HG03066 (cell line): Measurements from ENCODE around the gene KHK.

Source experiments
- ATAC-seq: cut with Tn5 transposase; IDR thresholded peaks from one replicate; pipeline ENCODE4 v1.9.1; 2021; ENCODE audit warnings: low read depth; ENCODE audit not compliant: unreplicated experiment

Gene KHK

DNA sequence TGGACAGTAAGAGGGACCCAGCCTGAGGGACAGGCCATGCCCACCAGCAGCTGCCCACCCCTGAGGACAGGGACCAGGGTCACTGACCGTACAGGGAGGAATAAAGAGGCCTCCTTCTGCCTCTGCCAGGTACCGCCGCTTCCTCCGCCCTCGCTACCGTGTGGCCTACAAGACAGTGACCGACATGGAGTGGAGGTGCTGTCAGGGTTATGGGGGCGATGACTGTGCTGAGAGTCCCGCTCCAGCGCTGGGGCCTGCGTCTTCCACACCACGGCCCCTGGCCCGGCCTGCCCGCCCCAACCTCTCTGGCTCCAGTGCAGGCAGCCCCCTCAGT lies 6.0 kb upstream of the KHK start:
- ATAC-seq, result no peak

DNA sequence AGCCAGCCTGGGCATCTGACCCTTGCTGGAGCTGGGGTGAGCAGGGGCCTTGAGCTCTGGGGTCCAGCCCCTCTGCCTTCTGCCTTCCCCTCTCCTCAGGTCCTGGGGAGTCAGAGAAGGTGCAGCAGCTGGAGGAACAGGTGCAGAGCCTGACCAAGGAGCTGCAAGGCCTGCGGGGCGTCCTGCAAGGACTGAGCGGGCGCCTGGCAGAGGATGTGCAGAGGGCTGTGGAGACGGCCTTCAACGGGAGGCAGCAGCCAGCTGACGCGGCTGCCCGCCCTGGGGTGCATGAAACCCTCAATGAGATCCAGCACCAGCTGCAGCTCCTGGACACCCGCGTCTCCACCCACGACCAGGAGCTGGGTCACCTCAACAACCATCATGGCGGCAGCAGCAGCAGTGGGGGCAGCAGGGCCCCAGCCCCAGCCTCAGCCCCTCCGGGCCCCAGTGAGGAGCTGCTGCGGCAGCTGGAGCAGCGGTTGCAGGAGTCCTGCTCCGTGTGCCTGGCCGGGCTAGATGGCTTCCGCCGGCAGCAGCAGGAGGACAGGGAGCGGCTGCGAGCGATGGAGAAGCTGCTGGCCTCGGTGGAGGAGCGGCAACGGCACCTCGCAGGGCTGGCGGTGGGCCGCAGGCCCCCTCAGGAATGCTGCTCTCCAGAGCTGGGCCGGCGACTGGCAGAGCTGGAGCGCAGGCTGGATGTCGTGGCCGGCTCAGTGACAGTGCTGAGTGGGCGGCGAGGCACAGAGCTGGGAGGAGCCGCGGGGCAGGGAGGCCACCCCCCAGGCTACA lies 4.4 kb upstream of the KHK start:
- no peak for ATAC-seq

DNA sequence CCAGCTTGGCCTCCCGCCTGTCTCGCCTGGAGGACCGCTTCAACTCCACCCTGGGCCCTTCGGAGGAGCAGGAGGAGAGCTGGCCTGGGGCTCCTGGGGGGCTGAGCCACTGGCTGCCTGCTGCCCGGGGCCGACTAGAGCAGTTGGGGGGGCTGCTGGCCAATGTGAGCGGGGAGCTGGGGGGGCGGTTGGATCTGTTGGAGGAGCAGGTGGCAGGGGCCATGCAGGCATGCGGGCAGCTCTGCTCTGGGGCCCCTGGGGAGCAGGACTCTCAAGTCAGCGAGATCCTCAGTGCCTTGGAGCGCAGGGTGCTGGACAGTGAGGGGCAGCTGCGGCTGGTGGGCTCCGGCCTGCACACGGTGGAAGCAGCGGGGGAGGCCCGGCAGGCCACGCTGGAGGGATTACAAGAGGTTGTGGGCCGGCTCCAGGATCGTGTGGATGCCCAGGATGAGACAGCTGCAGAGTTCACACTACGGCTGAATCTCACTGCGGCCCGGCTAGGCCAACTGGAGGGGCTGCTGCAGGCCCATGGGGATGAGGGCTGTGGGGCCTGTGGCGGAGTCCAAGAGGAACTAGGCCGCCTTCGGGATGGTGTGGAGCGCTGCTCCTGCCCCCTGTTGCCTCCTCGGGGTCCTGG lies 3.7 kb upstream of the KHK start:
- ATAC-seq, result no peak

DNA sequence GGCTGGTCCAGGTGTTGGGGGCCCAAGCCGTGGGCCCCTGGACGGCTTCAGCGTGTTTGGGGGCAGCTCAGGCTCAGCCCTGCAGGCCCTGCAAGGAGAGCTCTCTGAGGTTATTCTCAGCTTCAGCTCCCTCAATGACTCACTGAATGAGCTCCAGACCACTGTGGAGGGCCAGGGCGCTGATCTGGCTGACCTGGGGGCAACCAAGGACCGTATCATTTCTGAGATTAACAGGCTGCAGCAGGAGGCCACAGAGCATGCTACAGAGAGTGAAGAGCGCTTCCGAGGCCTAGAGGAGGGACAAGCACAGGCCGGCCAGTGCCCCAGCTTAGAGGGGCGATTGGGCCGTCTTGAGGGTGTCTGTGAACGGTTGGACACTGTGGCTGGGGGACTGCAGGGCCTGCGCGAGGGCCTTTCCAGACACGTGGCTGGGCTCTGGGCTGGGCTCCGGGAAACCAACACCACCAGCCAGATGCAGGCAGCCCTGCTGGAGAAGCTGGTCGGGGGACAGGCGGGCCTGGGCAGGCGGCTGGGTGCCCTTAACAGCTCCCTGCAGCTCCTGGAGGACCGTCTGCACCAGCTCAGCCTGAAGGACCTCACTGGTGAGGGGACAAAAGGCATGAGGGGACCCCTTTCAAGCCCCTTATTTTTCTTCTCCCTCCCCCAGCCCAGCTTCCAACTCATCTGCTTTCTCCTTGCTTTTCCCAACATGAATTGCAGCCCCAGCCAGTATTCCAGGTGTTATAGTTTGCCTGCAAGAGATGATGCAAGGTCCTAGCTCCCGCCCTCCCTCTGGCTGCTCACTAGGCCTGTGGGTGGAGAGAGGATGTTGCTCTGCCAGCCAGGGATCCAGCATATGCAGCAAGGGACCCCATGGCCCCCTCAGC lies 2.9 kb upstream of the KHK start:
- no peak for ATAC-seq

DNA sequence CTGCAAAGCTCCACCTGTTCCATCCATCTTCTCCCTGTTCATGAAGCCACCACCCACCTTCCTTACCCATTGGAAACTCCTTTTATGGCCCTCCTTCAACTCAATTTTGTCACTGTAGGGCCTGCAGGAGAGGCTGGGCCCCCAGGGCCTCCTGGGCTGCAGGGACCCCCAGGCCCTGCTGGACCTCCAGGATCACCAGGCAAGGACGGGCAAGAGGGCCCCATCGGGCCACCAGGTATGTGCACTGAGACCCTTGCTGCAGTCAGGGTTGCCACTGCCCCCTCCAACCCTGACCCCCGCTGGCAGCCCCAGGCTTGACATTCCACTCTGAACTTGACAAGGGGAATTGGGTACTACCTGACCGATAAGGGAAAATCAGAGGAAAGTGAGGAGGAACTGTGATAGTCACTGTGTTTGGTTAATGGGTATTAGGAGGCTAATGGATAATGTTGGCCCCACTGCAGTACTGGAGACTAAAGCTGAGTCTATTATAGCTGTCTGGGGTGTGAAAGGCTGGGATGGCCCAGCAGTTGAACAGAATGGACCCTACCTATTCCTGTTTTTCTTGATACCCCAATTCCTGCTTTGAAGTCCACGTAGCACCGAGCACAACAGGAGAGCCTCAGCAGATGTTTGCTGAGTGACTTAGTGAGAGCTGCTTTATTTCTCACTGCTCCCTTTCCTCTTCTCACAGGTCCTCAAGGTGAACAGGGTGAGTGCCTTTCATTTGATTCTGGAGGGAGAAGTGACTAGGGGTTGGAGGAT lies 2.1 kb upstream of the KHK start:
- no peak for ATAC-seq

DNA sequence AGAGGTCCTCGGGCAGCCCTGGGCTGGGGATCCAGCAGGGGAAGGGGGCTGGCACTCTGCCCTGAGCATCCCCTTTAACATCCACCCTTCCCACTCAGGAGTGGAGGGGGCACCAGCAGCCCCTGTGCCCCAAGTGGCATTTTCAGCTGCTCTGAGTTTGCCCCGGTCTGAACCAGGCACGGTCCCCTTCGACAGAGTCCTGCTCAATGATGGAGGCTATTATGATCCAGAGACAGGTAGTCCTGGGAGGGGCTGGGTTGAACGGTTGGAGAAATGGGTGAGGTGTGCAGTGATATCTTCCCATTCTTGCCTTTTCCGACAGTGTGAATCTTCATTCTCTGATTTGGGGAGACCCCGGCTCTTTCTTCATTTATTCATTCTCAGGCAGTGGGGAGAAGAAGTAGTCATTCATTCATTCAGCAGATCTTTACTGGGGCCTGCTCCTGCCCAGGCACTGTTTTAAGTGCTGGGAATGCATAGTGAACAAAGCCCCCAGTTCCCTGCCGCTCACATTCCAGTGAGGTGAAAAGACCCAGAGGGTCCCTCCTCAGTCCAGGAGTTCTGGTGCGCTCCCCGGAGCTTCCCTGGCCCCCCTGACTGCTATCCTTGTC lies 1.4 kb upstream of the KHK start:
- no peak for ATAC-seq

DNA sequence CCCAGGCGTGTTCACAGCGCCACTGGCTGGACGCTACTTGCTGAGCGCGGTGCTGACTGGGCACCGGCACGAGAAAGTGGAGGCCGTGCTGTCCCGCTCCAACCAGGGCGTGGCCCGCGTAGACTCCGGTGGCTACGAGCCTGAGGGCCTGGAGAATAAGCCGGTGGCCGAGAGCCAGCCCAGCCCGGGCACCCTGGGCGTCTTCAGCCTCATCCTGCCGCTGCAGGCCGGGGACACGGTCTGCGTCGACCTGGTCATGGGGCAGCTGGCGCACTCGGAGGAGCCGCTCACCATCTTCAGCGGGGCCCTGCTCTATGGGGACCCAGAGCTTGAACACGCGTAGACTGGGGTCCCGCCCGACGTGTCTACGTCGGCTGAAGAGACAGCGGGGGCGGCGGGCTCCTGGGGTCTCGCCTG lies 891 bp upstream of the KHK start:
- peak; percentile 15 for ATAC-seq

DNA sequence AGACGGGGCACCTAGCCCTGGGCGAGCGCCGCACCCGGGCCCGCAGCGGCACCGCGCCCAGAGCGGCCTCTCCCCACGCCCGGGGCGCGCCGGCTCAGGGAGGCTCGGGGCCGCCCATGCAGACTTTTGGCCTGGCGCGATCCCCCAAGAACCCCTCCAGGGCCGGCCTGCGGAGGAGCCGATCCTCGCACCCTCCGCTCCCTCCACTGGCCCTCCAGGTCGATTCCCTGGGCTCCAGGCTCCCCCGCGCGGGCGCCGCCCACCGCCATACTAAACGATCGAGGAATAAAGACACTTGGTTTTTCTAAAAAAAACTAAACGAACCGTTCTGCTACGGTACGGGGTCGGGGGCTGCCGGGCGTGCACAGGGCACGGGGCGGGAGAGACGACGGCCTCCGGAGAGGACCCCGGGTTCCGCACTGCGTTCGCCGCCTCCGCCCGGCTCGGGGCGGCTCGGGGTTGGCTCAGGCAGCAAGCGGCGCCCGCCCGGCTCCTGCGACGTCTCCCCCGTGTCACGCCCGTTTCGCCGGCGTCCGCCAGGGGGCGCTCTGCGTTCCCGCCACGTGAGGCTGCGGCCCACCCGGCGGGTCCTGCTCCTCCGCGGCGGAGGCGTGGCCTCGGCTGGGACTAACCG lies 365 bp upstream of the KHK start:
- ATAC-seq, result peak; percentile 63

DNA sequence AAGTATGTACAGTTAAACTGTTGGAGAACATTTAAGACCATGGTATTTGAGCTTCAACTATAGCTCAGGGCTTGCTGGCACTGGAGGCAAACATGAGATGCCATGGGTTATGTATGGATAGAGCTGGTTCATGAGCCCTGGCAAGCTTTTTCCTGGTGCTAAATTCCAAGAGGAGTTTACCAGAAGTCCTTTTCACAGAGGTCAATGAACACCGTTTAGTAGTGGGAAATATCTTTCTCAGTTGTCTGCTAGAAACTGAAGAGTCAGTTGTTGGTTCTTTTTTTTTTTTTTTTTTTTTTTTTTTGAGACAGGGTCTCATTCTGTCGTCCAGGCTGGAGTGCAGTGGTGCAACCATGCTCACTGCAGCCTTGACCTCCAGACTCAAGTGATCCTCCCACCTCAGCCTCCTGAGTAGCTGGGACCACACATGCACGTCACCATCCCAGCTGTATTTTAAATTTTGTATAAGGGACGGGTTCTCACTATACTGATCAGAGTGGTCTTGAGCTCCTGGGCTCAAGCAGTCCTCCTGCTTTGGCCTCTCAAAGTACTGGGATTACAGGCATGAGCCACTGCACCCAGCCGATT lies 1.3 kb downstream of the KHK start:
- no peak for ATAC-seq

DNA sequence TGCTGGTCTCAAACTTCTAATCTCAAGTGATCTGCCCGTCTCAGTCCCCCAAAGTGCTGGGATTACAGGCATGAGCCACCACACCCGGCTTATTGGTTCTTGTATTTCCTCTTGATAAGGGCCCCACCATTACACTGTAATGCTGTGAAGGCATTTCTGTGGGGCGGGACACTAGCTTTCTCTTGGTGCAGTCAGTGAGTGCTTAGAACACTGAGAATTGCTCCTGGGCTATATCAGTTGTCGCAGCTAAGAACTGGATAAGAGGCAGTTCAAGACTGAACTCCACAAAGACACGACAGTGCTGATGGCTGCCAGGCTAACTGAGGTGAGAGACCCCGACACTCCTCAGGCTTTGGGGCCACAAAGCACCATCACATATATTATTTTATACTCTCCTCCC lies 2.1 kb downstream of the KHK start:
- ATAC-seq, result no peak

DNA sequence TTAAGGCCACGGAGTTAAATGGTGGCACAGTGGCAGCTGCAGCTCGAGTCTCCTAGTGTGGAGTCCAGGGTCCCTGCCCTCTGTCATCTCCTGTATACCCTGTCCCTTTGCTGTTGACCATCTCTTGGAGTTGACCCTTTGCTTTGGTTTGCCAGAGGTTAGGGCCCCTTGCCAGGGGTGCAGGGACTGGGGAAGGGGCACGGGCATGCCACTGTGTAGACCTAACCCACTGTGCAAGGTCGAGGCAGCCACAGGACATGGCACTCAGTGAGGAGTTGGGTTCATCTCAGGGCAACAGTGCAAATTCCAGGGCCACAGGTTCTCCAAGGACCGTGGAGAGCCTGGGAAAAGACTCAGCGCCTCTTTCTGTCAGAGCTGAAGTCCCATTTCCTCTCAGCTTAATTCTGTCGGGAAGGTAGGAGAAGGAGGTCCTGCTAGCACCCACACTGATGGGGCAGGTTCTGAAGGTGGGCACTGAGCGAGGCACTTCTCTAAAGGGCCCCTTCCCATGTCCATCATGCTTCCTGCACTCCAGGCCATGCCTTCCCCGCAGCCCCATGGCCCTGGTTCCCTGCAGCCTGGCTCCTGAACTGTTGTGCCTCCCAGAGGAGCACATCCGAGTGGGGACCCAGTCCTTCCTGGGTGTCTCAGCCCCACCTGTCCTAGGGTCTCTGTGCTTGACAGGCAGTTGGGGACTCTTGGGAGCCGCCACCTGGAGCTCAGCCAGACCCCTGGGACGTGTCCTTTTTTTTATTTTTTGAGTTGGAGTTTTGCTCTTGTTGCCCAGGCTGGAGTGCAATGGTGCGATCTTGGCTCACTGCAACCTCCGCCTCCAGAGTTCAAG lies 2.8 kb downstream of the KHK start:
- ATAC-seq, result no peak

DNA sequence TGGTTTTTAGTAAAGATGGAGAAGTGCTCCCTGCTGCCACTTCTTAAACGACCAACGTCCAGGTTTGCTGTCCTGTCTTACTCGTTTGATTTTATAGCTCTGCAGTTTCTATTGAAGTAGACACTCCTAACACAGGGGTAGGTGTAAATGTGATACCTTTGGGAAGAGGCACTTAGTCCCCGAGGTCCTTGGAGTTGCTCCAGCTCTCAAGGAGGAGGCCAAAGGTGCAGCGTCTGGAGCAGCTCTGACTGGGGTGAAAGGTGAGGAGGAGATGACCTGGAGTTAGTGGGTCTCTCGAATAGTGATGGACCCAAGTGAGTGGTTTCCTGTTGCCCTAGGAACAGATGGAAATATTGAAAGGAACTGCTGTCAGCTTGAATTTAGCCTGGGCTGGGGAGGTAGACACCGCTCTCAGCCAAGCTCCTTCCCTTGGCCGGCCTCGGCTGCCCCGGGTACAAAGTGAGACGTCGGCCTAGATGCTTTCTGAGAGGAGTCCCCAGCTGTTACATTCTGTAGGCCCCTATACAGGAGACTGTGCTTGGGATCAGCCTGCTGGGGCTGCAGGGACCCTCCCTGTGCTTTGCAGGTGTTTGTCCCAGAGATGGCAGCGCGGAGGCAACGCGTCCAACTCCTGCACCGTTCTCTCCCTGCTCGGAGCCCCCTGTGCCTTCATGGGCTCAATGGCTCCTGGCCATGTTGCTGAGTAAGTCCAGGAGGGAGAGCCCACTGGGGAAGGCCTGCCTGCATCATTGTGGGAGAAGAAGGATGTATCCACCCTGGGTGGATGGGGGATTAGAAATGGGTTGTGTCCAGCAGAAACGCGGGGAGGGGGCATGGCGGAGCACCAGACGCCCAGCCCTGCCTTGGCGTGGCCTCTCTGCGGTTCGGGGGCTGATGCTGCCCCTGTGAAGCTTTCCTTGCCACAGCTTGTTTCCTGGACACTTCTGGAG lies 5.4 kb downstream of the KHK start:
- ATAC-seq, result no peak

DNA sequence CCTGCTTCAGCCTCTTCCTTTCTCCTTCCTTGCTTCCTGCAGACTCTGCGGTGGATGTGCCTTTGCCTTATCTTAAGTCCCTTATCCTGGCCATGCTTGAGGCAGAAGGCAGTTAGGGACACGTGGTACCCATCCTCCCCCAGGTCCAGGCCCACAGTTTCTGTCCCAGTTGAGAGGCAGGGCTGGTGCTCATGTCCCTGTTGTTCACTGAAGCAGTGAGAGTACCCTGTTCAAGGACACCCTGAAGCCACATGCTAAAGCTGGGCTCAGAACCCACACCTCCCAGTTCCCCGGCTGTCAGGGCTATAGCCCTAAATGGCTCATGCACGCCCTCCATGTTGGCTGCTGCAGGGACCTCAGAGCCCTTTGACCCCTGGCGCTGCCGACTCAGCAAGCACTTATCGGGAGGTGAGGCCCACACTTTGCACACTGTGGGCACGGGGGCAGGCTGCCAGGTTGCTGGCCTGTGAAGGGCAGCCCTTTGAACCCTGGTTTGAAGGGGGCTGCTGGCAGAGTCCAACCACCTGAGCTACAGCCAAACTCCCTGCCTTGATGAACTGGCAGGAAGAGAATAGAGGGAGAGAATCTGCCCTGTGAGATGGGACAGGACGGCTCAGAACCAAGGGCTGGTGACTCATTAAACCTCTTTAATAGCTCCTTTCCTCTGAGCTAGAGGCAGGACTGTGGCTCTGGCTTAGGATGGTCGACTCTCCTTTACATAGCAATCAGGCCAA lies 6.3 kb downstream of the KHK start:
- no peak for ATAC-seq

DNA sequence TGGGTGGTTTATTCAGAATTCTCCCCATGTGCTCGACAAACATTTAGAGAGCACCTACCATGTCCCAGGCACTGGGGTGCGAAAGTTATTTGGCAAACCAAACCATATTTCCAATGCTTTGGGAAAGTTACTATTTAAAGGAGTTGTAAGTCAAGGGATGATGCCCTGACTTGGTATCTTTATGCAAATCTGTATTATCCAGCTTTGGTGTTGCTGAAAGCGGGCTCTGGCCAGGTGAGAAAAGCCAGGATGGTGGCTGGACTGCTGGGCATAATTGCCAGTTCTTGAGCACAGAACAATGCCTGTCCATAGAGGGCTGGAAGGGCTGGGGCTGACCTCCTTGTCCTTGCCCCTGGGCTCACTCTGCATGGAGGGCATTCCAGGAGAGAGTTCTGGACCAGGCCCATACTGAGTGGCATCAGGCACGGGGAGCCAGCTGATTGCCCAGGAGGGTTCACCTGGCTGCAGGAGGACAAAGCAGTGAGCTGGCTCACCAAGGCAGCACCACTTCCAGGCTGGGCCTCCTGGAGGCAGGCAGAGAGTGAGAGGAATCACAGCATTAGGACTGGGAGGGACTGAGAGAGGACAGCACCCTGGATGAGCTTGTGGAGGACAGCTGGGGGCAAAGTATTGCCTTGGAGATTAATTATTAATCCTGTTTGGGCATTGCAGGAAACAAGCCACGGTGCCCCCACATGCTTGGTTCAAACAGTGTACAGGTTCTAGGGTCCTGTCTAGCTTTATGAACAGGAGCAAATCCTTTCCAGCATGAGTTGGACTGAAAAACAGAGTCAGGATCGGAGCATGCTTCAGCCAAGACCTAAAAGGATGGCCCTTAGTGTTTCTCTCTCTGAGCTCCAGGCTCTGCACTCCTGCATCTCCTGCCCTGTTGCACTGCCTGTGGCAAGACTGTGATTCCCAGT lies 7.1 kb downstream of the KHK start:
- ATAC-seq, result no peak

DNA sequence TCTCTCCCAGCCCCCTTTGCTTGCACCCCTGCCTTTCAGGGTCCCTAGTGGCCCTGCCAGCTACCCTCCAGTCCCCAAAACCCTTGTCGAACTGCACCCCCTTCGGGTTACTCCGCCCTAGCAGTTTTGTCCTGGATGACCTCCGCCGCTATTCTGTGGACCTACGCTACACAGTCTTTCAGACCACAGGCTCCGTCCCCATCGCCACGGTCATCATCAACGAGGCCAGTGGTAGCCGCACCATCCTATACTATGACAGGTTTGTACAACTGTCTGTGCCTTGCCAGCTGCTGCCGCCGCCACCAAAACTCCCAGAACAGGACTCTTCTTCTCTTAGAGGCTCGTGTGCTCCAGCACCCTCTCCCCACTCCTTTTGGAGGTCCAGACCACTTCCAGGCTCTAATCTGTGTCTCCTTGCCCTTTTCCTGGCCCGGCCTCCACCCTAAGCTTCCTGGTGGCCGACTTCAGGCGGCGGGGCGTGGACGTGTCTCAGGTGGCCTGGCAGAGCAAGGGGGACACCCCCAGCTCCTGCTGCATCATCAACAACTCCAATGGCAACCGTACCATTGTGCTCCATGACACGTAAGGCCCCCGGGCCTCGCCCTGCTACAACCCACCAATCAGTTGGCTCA lies 7.9 kb downstream of the KHK start:
- no peak for ATAC-seq

DNA sequence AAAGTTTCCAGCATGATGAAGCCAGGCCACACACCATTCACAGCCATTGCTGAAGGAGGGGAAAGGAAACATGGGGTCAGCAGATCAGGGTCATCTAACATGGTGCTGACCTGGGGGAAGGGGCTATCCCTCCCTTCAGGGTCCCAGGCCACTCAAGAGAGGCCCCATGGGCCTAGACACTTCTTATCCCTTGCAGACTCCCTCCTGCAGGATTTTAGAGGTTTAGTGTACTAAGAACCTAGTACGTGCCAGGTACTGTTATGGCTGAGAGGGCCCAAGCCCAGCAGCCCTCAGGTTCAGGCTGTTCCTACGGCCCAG lies 8.8 kb downstream of the KHK start:
- ATAC-seq, result no peak
